AG04449 (cell line): ENCODE data around the gene PLCB1.
A peak's percentile ranks its signal among the peaks of the same experiment; 100 is the strongest.
"Not testable (repeated sequence)": the region's sequence is repeated elsewhere in the genome, so short reads cannot be mapped to it uniquely, and the experiment has no call there.

ENCODE experiments used
- CTCF ChIA-PET: fragments of 350-600 bp; formaldehyde crosslinking; extraction: SDS; loops from one replicate; lab custom pipeline; 2021; ENCODE audit warnings: antibody characterized with exemption; lab: Yijun Ruan, JAX
- POLR2A ChIA-PET: fragments of 400-600, 350-600 bp; formaldehyde crosslinking; extraction: SDS; loops from one replicate; lab custom pipeline; 2020; ENCODE audit warnings: antibody characterized with exemption, inconsistent platforms; lab: Yijun Ruan, JAX
- DNase-seq: peaks from one replicate; pipeline ENCODE4 v3.0.0-alpha.2; 2010; ENCODE audit warnings: low read depth, low spot score
- H3K4me3 ChIP-seq: 2 replicates; pipeline ENCODE4 v1.5.1; 2011; ENCODE audit warnings: low read depth, mild to moderate bottlenecking, control low read depth, low read length
- TF ChIP-seq, protein P1 (sequence below): IDR thresholded peaks from one replicate; pipeline ENCODE4 v1.5.1; 2011; ENCODE audit warnings: mild to moderate bottlenecking, moderate library complexity, low read length, control low read depth, inconsistent platforms; ENCODE audit not compliant: insufficient read depth; ENCODE audit errors: missing control alignments

PLCB1 gene

DNA sequence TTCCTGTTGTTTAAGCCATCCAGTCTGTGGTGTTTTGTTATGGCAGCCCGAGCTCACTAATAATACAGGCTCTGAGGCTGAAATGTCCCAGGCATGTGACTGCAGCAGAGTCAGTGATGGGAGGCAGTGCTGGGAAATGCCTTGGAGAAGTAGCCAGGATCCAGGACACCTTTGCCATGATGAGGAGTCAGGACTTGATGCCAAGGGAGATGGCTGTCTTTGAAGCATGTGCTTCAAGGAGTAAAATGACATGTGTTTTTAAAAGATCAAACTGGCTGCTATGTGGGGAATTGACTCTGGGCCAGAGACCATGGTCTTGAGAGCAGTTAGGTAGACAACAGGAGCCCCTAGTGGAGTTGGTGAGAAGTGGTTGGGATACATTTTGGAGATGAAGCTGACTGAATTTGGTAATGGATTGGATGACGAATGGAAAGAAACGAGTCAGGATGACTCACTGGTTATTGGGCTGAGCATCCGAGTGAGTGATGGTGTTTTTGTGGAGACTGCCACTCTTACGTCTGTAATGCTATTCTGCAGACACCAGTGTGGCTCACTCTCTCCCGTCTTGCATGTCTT lies 322.2 kb downstream of the PLCB1 start:
- TF ChIP-seq, protein P1, sequence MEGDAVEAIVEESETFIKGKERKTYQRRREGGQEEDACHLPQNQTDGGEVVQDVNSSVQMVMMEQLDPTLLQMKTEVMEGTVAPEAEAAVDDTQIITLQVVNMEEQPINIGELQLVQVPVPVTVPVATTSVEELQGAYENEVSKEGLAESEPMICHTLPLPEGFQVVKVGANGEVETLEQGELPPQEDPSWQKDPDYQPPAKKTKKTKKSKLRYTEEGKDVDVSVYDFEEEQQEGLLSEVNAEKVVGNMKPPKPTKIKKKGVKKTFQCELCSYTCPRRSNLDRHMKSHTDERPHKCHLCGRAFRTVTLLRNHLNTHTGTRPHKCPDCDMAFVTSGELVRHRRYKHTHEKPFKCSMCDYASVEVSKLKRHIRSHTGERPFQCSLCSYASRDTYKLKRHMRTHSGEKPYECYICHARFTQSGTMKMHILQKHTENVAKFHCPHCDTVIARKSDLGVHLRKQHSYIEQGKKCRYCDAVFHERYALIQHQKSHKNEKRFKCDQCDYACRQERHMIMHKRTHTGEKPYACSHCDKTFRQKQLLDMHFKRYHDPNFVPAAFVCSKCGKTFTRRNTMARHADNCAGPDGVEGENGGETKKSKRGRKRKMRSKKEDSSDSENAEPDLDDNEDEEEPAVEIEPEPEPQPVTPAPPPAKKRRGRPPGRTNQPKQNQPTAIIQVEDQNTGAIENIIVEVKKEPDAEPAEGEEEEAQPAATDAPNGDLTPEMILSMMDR = peak; percentile 49
- peak; percentile 72 for DNase-seq
- ChIA-PET POLR2A (no interaction called here), CTCF (interaction anchor here (0.6 to 1.2 kb wide), 8 partner anchors 12 to 411 kb away, joined by 3 read pairs; no protein-coding TSS in a partner anchor)
- H3K4me3 ChIP-seq = no peak overlapping the region

DNA sequence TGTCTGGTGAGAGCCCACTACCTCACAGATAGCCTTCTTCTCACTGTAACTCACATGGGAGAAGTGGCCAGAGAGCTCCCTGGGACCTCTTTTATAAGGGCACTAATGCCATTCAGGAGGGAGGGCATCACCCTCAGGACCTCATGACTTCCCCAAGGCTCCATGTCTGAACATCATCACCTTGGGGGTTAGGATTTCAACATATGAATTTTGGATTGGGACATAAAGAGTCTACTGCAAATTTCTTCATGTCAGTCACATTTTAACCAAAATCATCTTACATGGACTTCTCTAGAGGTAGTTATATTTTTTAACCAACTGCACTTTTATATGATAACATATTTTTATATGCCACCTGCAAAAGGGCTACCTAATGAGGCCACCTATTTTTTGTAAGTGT lies 324.7 kb downstream of the PLCB1 start:
- TF ChIP-seq, protein P1 = no peak
- CTCF ChIA-PET = no interaction called here
- H3K4me3 ChIP-seq = no peak overlapping the region
- DNase-seq = no peak
- POLR2A ChIA-PET = no interaction called here

DNA sequence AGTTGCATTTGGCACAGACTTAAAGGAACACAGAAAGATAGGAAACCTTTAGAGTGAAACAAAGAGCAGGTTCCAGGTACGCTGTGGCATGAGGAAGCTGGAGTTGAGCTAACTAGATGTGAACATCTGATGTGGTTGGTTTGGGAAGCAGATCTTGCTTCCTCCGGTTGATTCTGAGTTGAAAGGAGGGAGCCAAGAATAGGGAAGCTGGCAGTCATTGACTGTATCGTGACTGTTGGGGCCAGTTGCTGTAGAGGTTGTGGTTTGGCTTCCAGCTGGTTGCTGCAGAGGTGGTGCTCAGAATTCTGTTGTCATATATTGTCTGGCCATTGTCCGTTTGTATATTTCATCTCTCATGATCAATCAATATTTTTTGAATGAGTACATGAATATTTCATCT lies 325.9 kb downstream of the PLCB1 start:
- ChIA-PET CTCF (interaction anchor here (0.8 to 1.5 kb wide), 4 partner anchors 21 to 326 kb away, joined by 3 to 5 read pairs (median 3); partner anchors contain the start of gene PLCB1), POLR2A (no interaction called here)
- TF ChIP-seq, protein P1 = no peak
- DNase-seq = no peak
- no peak overlapping the region for H3K4me3 ChIP-seq

DNA sequence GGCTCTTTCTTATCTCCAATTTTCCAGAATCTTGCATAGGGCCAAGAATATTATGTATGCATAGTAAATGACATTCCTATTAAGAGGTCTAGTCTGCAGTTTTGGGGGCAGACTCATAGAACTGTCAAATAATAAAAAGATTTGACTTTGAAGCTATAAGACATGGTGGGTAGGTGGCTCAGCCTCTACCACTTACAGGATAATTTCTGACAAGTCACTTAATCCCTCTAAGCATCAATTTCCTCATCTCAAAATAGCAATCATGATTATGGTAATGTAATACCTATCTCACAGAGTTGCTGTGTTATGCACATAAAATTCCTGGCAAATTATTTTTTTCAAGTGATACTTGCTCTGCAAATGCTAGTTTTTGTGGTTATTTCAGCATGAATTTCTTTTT lies 329.1 kb downstream of the PLCB1 start:
- TF ChIP-seq, protein P1 = no peak
- DNase-seq = no peak
- CTCF ChIA-PET = interaction anchor here (1.0 to 1.9 kb wide), 2 partner anchors 15 to 261 kb away, joined by 3 to 10 read pairs; no protein-coding TSS in a partner anchor
- POLR2A ChIA-PET = no interaction called here
- H3K4me3 ChIP-seq = no peak overlapping the region

DNA sequence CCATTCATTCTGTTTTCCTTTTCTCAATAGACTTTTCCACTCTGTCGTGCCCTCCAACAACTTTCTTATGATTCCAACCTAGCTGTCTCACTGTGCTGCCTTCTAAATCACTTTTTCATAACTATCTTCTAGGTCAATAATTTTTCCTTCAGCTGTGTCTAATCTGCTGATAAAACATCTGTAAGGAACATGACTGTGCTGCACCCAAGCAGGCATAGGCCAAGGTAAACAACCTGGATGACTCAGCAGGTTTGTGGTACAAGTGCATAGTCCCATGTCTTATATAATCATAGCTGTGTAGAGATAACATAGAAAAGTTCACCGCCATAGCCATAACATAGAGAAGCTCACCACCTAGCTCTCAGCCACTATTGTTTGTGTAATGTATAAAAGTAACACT lies 332.3 kb downstream of the PLCB1 start:
- DNase-seq = no peak
- POLR2A ChIA-PET = no interaction called here
- no peak overlapping the region for H3K4me3 ChIP-seq
- CTCF ChIA-PET = no interaction called here
- TF ChIP-seq, protein P1 = no peak

DNA sequence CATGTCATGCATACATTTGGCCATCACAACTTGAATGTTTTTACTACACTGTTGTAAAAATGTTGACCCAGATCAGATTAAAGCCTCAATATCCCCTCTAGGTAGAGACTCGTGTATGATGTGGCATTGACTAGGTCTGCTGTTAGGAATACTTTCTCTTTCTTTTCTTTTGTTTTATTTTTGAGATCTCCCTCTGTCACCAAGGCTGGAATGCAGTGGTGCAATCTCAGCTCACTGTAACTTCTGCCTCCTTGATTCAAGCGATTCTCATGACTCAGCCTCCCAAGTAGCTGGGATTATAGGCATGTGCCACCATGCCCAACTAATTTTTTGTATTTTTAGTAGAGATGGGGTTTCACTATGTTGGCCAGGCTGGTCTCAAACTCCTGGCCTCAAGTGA lies 334.7 kb downstream of the PLCB1 start:
- not testable (repeated sequence) for H3K4me3 ChIP-seq, DNase-seq
- ChIA-PET POLR2A (interaction anchor here (0.7 kb wide), 1 partner anchor 87 kb away, joined by 3 read pairs; no protein-coding TSS in a partner anchor), CTCF (interaction anchor here (0.8 to 1.0 kb wide), 2 partner anchors 12 to 20 kb away, joined by 3 to 4 read pairs; no protein-coding TSS in a partner anchor)
